Head of caudate nucleus (tissue), 42 donors: ENCODE measurements around the gene DOK5.

ENCODE experiments used
- DNase-seq, 42 donors: peaks; one replicate each; pipeline versions ENCODE4 v3.0.0 to v3.0.0-alpha.2; 2020 to 2021; ENCODE audit warnings: mixed read lengths in 7 of 42
- intact Hi-C: fragments of 100-400 bp; cut with DNase I; formaldehyde crosslinking; loops from one replicate; pipeline ENCODE4 v1.15.0; 2022

Gene DOK5

DNA sequence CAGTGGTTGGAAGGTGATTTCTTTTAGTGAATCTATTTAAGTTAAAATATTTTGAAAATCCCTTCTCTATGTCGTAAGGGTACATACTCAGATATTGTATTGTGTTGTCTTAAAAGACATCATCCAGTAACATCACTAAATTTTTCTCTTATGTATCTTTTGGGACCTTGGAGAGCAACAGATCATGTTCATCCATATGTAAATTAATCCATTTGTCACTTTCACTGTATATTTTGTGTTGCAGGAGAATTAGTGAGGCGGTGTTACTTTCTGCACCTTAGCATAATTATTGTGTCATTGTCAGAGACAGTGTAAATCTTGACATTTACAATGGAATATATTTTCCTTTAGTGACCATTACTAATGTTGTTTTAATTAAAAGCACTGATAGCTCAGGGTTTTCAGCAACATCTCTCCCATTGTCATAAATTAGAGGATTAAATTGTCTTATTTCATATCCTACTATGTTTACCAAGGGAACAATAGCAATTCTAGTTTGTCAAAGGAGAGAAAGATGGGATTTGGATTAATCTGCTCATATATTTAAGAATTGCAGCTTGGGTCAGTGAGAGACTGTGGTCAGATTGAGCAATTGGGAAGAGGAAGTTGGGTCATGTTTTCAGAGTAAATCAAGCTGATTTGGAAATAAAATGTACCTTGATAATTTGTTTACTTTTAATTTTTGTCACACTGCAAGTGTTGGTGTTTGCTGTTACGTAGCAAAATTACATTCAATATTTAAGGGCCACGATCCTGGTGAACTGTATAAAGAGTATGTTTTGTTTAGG lies 22.7 kb downstream of the DOK5 start:
- intact Hi-C loops, result no loop called here
- DNase-seq, result no peak

DNA sequence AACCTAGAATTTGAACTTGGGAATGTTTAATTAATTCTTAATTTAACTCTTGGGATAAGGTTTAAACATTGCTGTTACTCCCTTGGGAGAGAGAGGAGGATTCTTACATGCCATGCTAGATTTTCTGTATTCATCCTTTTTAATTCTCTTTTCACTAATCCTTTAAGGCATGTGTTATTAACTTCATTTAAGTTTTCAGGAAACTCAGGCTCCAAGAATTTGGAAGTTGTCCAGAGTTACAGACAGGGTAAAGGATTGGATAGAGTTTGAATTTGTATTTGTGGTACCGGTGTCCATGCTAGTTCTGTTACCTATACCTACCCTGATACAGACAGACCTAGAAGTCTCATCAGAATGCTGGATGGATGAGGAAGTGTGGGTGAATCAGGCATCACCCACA lies 23.7 kb downstream of the DOK5 start:
- DNase-seq, result no peak
- intact Hi-C loops, result no loop called here

DNA sequence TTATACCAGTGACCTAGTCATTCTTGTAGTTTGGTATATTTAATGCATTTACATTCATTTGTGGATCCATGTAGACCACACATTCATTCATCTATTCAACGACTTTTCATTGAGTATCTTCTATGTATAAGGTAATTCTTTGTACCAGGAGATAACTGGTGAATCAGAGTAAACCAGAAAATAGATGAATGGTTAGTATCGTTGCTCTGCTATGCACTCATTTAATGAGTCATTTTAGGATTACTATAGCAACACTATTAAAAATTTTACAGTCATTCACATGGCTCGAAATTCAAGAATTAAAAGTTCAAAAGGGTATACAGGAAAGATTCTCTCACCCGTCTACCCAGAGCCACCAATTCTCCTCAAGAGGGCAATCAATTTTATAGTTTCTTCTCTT lies 26.8 kb downstream of the DOK5 start:
- intact Hi-C loops, result no loop called here
- no peak for DNase-seq

DNA sequence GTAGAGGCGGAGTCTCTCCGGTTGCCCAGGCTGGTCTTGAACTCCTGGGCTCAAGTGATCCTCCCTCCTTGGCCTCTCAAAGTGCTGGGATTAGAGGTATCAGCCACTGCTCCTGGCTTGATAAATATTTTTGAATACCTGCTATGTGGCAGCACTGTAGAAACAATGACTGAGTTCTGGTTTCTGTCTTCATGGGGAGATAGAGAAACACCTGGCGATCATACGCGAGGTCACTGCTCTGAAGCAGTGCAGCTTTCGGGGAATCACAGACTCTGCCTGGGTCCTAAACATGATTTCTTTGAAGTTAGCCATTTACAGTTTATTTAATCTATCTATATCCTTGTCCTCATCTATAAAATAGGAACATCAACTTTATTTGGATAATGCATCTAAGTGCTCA lies 31.2 kb downstream of the DOK5 start:
- DNase-seq, result no peak
- intact Hi-C loops, result no loop called here

DNA sequence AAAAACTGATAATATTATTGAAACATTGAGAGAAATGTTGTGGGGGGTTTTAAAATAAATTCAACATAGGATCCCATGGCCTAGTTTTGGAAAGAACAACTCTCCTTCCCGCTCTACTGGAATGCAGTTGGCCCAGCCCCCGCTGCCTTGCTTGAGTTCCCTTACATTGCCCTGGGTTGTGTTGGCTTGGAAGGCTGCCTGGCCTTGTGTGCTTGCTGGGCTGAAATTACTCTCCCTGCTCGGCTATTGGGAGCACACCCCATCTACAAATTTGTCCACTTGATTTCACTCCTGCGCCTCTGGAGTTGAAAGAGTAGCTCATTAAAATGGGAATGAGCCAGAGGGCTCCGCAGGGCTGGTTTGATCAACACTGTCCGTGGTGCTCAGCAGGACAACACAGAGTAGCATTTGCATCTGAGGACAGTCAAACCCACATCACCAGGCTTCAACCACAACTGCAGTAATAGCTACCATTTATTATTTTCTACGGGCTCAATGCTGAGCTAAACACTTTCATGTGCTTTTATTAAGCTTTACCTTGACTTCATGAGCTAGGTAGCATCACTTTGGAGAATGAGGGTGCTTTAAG lies 35.2 kb downstream of the DOK5 start:
- peak in 36 of 42 donors; percentile 5 to 68 (median 36) for DNase-seq
- intact Hi-C loops, result no loop called here

DNA sequence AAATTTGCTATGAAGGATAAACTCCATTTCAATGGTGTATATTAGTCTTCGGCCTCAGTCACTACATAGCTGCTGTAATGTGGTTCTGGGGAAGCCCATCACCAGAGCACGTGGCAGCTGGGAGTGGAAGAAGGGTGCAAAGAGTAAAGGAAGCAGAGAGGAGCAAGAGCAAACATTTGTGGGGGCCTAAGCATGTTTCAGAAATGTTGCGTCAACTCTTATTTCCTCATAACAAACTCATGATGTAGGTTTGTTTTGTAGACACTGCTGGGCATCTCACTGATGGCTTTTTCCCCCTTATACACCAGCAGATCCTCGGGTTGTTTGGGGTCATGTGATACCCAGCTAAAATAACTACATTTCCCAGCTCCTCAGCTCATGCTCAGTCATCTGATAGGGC lies 37.3 kb downstream of the DOK5 start:
- intact Hi-C loops, result no loop called here
- DNase-seq, result no peak

DNA sequence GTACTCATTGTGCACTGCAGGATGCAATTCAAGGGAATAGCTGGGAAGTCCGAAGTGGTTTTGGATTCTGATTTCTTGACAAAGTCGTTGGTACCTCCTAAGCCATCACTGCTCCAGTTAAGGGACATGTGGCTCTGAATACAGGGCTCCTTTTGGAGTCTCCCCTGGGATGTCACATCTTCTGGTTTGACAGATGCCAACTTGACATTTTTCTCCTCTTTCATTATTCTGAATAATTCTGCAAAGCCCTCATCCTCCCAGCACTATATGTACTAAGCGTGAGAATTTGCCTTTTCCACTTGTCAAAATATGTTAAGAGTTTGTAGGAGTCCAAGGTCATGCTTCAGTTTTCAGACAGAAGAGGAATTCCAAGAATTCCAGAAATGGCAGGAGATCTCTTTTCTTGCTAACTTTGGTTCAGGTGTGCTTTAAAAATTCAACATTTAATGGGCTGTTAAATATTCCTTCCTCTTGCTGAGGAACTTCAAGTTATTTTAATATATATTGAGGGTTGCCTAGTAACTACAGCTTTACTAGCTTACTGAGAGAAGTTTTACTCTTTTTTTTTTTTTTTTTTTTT lies 38.7 kb downstream of the DOK5 start:
- DNase-seq, result peak in 1 of 42 donors; percentile 6
- intact Hi-C loops, result no loop called here

DNA sequence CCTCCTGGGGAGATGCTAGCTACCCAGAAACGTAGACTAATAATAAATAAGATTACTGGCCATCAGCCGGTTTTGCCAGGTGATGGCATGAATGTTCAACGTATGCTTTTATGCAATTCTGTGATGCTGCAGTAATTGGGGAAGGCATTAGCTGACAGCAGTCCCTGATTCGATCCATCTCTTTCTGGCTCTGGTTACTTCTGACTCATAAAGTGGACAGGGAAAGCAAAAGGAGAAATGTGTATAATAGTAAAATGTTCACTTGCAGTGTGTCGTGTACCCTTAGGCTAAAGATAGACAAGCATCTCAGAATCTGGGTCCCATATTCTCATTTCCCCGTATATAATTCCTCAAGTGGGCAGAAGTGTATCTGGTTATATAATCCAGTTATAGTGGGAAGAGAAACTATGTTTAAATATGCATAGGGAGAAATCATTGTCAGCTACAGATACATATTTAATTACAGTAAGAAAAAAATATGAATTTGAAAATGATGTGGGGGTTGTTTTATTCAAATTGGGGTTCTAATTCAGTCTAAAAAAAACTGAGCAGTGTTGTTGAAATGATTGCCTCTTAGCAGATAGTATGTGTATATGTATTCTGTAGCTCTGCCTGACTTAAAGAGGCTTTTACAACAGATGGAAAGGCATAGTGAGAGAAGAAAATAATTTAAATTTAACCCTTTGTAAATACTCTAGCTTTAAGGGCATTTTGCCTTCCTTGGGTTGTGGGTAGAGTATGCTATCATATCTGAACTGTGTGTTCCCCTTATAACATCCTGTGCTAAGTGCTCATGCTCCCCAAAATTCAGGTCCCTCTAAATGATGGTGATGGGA lies 40.6 kb downstream of the DOK5 start:
- intact Hi-C loops, result no loop called here
- no peak for DNase-seq

DNA sequence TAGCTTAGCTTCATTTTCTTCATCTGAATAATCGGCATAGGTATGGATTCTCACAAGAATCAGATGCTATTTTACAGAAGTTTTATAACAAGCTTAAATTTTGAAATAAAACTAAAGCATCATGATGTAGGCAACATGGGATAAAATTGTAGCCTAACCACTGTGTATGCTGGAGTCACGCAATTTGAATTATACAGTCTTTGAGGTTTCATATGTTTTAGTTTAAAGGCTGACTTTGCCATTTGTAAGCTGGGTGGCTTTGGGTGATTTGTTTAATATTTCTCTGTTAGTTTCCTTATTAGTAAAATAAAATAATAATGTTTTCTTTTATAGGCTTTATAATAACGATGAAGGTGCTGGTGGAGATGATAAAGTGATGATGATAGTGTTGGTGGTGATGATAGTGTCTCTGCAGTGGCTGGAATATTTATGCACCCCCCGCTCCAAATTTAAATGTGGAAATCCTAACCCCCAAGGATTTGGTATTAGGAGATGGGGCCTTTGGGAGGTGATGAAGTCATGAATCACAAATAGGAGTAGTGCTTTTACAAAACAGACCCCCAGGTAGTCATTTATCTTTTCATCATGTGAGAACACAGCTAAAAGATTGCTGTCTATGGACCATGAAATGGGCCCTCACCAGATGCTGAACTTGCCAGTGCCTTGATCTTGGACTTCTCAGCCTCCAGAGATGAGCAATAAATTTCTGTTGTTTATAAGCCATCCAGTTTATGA lies 42.0 kb downstream of the DOK5 start:
- no peak for DNase-seq
- intact Hi-C loops, result no loop called here

DNA sequence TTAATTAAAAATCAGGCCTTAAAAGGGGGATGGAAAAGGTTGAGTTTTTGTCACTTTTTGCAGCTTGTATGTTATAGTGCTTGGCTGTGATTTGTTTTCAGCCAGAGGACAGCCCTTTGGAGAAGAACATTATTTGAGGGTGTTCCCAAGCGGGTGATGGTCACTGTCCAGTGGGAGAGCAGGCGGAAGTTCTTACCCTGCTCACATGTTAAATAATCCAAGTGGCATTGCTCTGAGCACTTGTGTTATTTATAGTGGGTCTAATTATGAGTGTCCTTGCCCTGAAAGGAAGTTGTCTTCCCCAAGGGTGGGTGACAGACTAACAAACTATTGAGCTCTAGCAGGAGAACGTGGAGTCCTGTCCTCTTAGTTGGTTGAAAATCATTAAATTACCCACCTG lies 49.5 kb downstream of the DOK5 start:
- intact Hi-C loops, result no loop called here

DNA sequence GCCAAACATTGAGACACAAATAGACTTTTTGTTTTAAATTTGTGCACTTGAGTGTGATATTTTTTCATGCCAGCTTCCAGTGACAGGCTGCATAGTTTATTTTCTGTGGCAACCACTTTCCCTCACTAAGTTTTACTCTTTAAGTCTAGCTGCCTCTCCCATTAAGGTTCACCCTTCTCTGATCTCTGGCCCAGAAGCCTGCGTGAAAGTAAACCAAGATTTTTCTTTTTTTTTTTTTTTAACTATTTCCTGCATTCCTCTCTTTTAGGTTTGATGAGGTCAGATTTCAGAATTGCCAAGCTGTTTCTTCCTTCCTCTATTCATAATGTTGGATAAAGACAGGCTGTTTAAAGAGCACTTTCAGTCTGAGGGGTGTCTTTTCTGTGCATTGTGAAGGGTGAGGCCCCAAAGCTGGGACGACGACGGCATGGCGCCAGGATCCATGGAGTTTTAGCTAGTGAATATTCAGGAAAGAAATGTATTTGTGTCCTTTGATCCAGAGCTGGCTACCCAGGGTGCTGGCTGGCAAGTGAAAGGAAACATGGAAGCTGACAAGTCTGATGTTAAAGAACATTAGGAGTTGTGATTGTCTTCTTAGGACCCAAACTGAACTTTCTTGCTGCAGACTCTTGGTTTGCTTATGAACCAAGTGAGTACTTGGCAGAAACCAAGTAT lies 50.7 kb downstream of the DOK5 start:
- peak in 1 of 42 donors; percentile 4 for DNase-seq
- intact Hi-C loops, result no loop called here

More for the DNA sequence above, 49.5 kb downstream of the DOK5 start:
- no peak for DNase-seq

DNA sequence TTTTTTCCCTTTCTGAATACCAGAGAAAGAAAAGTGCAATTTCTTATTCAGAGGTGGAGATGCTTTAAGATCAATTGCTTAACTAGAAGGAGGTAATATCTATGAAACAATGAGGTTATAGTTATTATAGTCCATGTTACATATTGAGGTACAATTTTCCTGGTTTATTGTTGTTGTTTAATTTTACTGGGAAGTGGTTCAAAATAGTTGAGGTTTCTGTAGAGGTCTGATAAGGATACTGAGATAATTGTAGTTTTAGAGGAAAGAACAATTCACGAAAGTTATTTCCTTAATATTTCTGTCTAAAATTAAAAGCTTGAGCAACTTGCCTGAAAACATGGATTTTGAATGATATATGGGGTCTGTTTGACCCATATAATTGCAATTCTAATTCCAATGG lies 51.4 kb downstream of the DOK5 start:
- intact Hi-C loops, result no loop called here
- no peak for DNase-seq

DNA sequence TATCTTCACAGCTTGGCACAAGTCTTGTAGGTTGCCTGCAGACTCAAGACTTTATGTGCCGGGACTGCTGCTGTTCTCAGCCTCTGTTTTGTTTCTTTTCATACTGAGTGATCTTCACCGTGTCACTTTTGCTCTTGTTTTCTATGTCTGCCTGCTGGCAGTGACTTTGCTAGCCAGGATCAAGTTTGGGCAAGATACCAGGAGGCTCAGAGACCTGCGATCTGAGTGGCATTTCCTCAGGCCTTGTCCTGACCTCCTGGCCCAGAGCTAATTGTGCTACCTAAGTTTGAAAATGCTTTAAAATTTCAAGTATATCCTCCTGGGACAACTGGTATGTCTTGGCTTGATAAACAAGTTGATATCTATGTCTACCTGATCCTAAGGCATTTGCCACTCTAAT lies 57.2 kb downstream of the DOK5 start:
- intact Hi-C loops, result no loop called here
- peak in 2 of 42 donors; percentile 8 to 17 for DNase-seq

DNA sequence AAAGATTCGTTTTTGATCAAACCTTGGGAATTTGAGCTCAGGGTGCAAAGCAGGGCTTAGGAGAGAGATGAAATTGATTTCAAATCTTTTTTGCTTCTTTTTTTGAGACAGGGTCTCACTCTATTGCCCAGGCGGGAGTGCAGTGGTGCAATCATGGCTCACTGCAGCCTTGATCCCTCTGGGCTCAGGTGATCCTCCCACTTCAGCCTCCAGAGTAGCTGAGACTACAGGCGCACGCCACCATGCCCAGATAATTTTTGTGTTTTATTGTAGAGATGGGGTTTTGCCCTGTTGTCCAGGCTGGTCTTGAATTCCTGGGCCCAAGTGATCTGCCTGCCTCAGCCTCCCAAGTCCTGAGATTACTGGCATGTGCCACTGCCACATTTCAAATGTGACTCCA lies 58.7 kb downstream of the DOK5 start:
- DNase-seq, result no peak
- intact Hi-C loops, result no loop called here

DNA sequence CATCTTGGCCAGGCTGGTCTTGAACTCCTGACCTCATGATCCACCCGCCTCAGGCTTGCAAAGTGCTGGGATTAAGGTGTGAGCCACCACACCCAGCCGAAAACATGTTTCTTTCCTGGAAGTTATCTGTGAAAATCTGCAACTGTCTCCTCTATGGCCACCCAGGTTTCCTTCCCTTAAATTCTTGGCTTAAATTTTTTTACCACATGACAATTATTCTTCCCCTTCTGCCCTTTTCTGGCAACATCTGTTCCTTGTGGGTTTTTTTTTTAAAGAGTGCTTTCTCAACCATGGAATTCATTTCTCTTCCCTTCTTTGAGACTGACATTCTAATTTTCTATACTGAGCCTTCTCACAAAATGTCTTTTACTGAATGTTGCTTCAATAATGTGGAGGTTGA lies 59.6 kb downstream of the DOK5 start:
- DNase-seq, result no peak
- intact Hi-C loops, result no loop called here

DNA sequence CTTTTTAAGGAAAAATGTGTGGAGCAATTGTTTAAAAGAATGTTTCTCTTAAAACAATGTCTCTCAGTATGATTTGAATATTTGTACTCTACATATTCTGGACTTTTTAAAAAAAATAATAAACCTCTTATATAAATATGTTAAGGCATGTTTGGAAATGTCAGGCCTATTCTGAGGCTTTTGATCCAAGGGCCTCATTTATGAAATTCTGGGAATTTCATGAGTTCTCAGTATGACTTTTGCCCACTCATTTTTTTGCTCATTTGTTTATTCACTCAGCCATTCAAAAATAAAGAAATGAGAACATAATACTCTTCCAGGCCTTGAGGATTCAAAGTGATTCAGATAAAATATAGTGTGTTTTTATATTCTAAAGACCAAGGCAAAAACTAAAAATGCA lies 60.4 kb downstream of the DOK5 start:
- intact Hi-C loops, result no loop called here
- no peak for DNase-seq

DNA sequence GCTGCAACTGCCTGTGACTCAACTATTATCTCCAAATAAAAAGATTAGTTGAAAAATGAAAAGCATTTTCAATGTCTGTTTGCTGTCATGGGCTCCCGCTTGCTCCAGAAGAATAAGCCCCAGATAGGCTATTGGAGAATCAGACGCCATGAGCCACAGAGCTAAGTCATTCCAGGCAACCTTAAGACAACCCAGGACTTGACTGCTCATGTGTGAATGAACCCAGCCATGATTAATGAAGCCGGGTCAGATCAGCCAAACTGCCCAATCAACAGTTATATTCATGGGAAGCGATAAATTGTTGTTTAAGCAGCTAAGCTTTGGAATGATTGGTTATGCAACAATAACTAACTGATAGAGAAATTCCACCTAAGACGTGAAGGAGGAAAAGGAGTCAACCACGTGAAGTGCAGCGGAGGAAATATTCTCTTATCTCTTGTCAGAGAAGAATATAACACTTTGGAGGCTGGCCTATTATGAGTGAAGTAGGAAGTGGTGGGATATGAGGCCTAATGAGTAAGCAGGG lies 64.2 kb downstream of the DOK5 start:
- intact Hi-C loops, result no loop called here

DNA sequence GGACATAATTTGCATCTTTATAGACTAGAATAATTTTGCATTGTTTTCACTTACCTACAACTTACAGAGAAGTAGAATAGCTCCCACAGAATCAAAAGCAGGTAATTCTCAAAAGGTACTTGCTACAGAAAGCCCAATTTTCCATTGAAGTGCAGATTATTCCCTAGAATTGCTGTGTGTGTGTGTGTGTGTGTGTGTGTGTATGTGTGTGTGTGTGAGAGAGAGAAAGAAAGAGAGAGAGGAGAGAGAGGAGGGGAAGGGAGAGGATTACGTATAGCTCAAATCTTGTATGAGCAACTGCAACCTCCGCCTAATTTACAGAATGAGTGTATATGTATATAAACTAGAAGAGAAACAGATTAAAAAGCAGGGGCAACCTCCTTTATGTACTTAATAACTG lies 68.0 kb downstream of the DOK5 start:
- DNase-seq, result no peak
- intact Hi-C loops, result no loop called here

More for the DNA sequence above, 64.2 kb downstream of the DOK5 start:
- DNase-seq, result no peak
